Cardiac fibroblast (primary cell): ENCODE data around the gene GALNT18.

Experiments used
- DNase-seq, 2 donors: peaks; one replicate each; pipeline versions ENCODE4 v3.0.0 to v3.0.0-alpha.2; 2010; ENCODE audit warnings: low read depth in 2 of 2
- H3K4me3 ChIP-seq, 2 donors: replicated peaks in 1 of 2; 1 replicate in 1 of 2; 2 replicates in 1 of 2; pipeline ENCODE4 v1.5.1; 2011; ENCODE audit warnings: low read depth in 2 of 2, low read length in 2 of 2, mild to moderate bottlenecking in 2 of 2, moderate library complexity in 1 of 2
- CTCF ChIP-seq: IDR thresholded peaks from one replicate; pipeline ENCODE4 v1.5.1; 2011; ENCODE audit warnings: low read depth, mild to moderate bottlenecking, low read length, inconsistent platforms

Gene GALNT18

GRCh38 chr11:11565636-11566035 lies 56.2 kb downstream of the GALNT18 start:
- TF ChIP-seq CTCF: no peak
- no peak overlapping the region for H3K4me3 ChIP-seq
- no peak for DNase-seq

GRCh38 chr11:11563200-11563975 lies 58.4 kb downstream of the GALNT18 start:
- H3K4me3 ChIP-seq: no peak overlapping the region
- DNase-seq: no peak
- TF ChIP-seq CTCF: no peak

DNA sequence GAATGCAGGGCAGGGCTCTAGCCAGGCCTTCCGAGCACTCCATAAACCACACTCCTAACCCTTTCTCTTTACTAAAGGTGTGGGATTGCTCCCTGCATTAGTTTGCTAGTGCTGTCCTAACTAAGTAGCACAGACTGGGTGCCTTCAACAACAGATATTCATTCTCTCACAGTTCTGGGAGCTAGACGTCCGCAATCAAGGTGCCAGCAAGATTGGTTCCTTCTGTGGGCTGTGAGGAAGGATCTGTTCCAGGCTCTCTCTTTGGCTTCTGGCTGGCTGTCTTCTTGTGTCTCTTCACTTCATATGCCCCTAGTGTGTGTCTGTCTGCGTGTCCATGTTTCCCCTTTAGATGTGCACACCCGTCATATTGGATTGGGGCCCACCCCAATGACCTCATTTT lies 59.8 kb downstream of the GALNT18 start:
- no peak for TF ChIP-seq CTCF
- no peak for DNase-seq
- no peak overlapping the region for H3K4me3 ChIP-seq

- no peak for DNase-seq
- no peak for TF ChIP-seq CTCF
- H3K4me3 ChIP-seq: no peak overlapping the region
Measured at GRCh38 chr11:11558826-11559225, 63.0 kb downstream of the GALNT18 start.

- DNase-seq: no peak
- no peak overlapping the region for H3K4me3 ChIP-seq
- no peak for TF ChIP-seq CTCF
Measured at GRCh38 chr11:11558396-11558795, 63.4 kb downstream of the GALNT18 start.

DNA sequence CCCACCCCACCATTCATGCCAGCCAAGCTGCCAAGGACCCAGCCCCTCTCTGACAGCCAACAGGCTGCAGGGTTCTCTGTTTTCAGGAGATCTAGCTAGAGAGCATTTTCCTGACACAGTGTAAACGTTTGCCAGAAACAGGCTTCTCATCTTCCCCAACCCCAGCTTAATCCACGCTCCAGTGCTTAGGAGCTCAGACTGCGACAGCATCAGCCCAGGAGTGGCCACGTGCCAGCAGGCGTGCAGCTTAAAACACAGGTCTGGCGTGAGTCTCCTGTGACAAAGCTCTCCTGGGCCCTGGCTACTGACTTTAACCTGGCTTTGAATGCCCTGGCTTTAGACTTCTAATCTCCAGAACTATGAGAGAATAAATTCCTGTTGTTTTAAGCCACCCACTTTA lies 66.6 kb downstream of the GALNT18 start:
- no peak for DNase-seq

More for the DNA sequence above, 66.6 kb downstream of the GALNT18 start:
- no peak overlapping the region for H3K4me3 ChIP-seq
- no peak for TF ChIP-seq CTCF
